HCT116 (cell line): ENCODE data around the gene WBP1L. TPM values are rescaled to one million over a fixed set of nuclear protein-coding genes. Genes with fewer than 3 reads are reported as not detected.

ENCODE experiments used
- ATAC-seq: fragments of 200-7000 bp; cut with Tn5 transposase; 2 replicates; pipeline ENCODE4 v1.9.1; 2020; ENCODE audit warnings: mild to moderate bottlenecking, moderate library complexity
- BruUV-seq: library from RNA; stranded (reverse); fragments of 400-500 nt; replicated peaks from 2 replicates; lab custom pipeline; 2021; lab: Mats Ljungman, UMichigan
- CTCF ChIA-PET: fragments of 300-600 bp; sonication (Branson Sonifier 250); formaldehyde crosslinking; loops from one replicate; lab custom pipeline; 2021; ENCODE audit warnings: antibody characterized with exemption; lab: Charles Lee
- POLR2A ChIA-PET: fragments of 300-600, 350-600 bp; sonication (Branson Sonifier 250); formaldehyde crosslinking; loops from one replicate; lab custom pipeline; 2021; ENCODE audit warnings: antibody characterized with exemption; lab: Charles Lee
- RAD21 ChIA-PET, 2 experiments: fragments of 300-600 bp; sonication (Branson Sonifier 250); formaldehyde crosslinking; loops; one replicate each; lab custom pipeline; 2023; ENCODE audit warnings: low total read pairs in 2 of 2; ENCODE audit not compliant: uncharacterized antibody in 2 of 2, unreplicated experiment in 2 of 2, low non-redundant PET in 1 of 2; lab: Charles Lee
- DNase-seq: peaks from one replicate; pipeline ENCODE4 v3.0.0-alpha.2; 2010; ENCODE audit warnings: low read depth, low spot score
- H2AFZ ChIP-seq: fragments of 200-600 bp; shearing (Covaris generic), sonication (generic); 2 replicates; pipeline ENCODE4 v1.6.1; 2017; ENCODE audit warnings: low read depth, mixed run types, mixed read lengths, antibody characterized with exemption, low read length; ENCODE audit not compliant: poor library complexity, severe bottlenecking
- H3K27ac ChIP-seq: 2 replicates; pipeline ENCODE4 v1.5.1; 2012; ENCODE audit warnings: low read depth, low read length
- H3K27me3 ChIP-seq: fragments of 200-600 bp; sonication (generic); 2 replicates; pipeline ENCODE4 v1.6.1; 2016; ENCODE audit warnings: mixed run types, low read length, mixed read lengths; ENCODE audit not compliant: insufficient read depth
- H3K36me3 ChIP-seq, 2 experiments: fragments of 200-500 bp in 1 of 2; fragments of 200-600 bp in 1 of 2; sonication (Bioruptor generic) in 1 of 2; sonication (generic) in 1 of 2; 2 replicates each; pipeline versions ENCODE4 v1.5.1 to v1.6.1; 2014 to 2016; ENCODE audit warnings: low read length in 2 of 2, inconsistent platforms in 1 of 2, mixed read lengths in 1 of 2, mixed run types in 1 of 2; ENCODE audit not compliant: insufficient read depth in 2 of 2, control insufficient read depth in 1 of 2
- H3K4me1 ChIP-seq, 2 experiments: fragments of 200-600 bp in 1 of 2; sonication (generic) in 1 of 2; 2 replicates each; pipeline versions ENCODE4 v1.5.1 to v1.6.1; 2012 to 2017; ENCODE audit warnings: low read length in 2 of 2, inconsistent platforms in 1 of 2, mild to moderate bottlenecking in 1 of 2, mixed read lengths in 1 of 2, mixed run types in 1 of 2, moderate library complexity in 1 of 2; ENCODE audit not compliant: insufficient read depth in 2 of 2, control insufficient read depth in 1 of 2
- H3K4me2 ChIP-seq: fragments of 200-600 bp; sonication (generic); 2 replicates; pipeline ENCODE4 v1.6.1; 2017; ENCODE audit warnings: mixed run types, low read length, mixed read lengths
- H3K4me3 ChIP-seq, 2 experiments: fragments of 200-600 bp in 1 of 2; sonication (generic) in 1 of 2; replicated peaks in 1 of 2; 2 replicates each; pipeline ENCODE4 v1.5.1; 2011 to 2016; ENCODE audit warnings: low read length in 2 of 2, control low read depth in 1 of 2, low read depth in 1 of 2, mild to moderate bottlenecking in 1 of 2, mixed read lengths in 1 of 2, mixed run types in 1 of 2
- H3K79me2 ChIP-seq: fragments of 200-600 bp; sonication (generic); 2 replicates; pipeline ENCODE4 v1.6.1; 2017; ENCODE audit warnings: mild to moderate bottlenecking, mixed run types, low read length, moderate library complexity, mixed read lengths; ENCODE audit not compliant: insufficient read depth
- H3K9ac ChIP-seq: fragments of 200-600 bp; sonication (generic); 2 replicates; pipeline ENCODE4 v1.6.1; 2016; ENCODE audit warnings: low read length, mixed read lengths
- H3K9me2 ChIP-seq: fragments of 200-600 bp; sonication (generic), shearing (Covaris generic); 2 replicates; pipeline ENCODE4 v1.6.1; 2017; ENCODE audit warnings: mixed run types, mild to moderate bottlenecking, moderate library complexity; ENCODE audit not compliant: insufficient read depth
- H3K9me3 ChIP-seq, 2 experiments: fragments of 200-500 bp in 1 of 2; fragments of 200-600 bp in 1 of 2; sonication (Bioruptor generic) in 1 of 2; sonication (generic) in 1 of 2; 2 replicates each; pipeline ENCODE4 v1.6.1; 2014 to 2017; ENCODE audit warnings: low read length in 2 of 2, mixed read lengths in 2 of 2, inconsistent platforms in 1 of 2, low read depth in 1 of 2, mild to moderate bottlenecking in 1 of 2, mixed run types in 1 of 2, moderate library complexity in 1 of 2; ENCODE audit not compliant: control insufficient read depth in 1 of 2, insufficient read depth in 1 of 2
- H4K20me1 ChIP-seq: fragments of 200-600 bp; sonication (generic), shearing (Covaris generic); 2 replicates; pipeline ENCODE4 v1.6.1; 2017; ENCODE audit warnings: mixed run types, mild to moderate bottlenecking, moderate library complexity; ENCODE audit not compliant: insufficient read depth
- ATF3 ChIP-seq: IDR thresholded peaks from 2 replicates; pipeline ENCODE4 v1.6.1; 2012
- CBX3 ChIP-seq: IDR thresholded peaks from 2 replicates; pipeline ENCODE4 v1.6.1; 2012; ENCODE audit warnings: low read depth
- CEBPB ChIP-seq: IDR thresholded peaks from 2 replicates; pipeline ENCODE4 v1.6.1; 2012; ENCODE audit warnings: low read depth
- CTCF ChIP-seq, 3 experiments: fragments of 200-600 bp in 1 of 3; sonication (generic) in 1 of 3; IDR thresholded peaks in 2 of 3; conservative IDR thresholded peaks in 1 of 3; 2 replicates each; pipeline ENCODE4 v1.5.1; 2012 to 2017; ENCODE audit warnings: low read depth in 2 of 3, low read length in 2 of 3, antibody characterized with exemption in 1 of 3, borderline replicate concordance in 1 of 3, control low read depth in 1 of 3, mild to moderate bottlenecking in 1 of 3, mixed read lengths in 1 of 3, mixed run types in 1 of 3, moderate library complexity in 1 of 3; ENCODE audit not compliant: insufficient read depth in 1 of 3
- EGR1 ChIP-seq: IDR thresholded peaks from 2 replicates; pipeline ENCODE4 v1.6.1; 2012; ENCODE audit warnings: low read depth
- EZH2 ChIP-seq: fragments of 200-600 bp; sonication (generic); IDR thresholded peaks from 2 replicates; pipeline ENCODE4 v1.6.1; 2017; ENCODE audit warnings: antibody characterized with exemption, mixed run types
- EZH2phosphoT487 ChIP-seq: fragments of 200-600 bp; IDR thresholded peaks from 2 replicates; pipeline ENCODE4 v1.6.1; 2018; ENCODE audit warnings: antibody characterized with exemption, borderline replicate concordance
- POLR2A ChIP-seq: IDR thresholded peaks from 2 replicates; pipeline ENCODE4 v1.7.0; 2011; ENCODE audit warnings: borderline replicate concordance; ENCODE audit not compliant: insufficient read depth, insufficient read length; ENCODE audit errors: extremely low read depth
- POLR2AphosphoS5 ChIP-seq: IDR thresholded peaks from 2 replicates; pipeline ENCODE4 v1.6.1; 2011; ENCODE audit warnings: mild to moderate bottlenecking, low read depth, low read length, moderate library complexity
- REST ChIP-seq: IDR thresholded peaks from 2 replicates; pipeline ENCODE4 v1.6.1; 2012; ENCODE audit warnings: low read depth
- SIN3A ChIP-seq: IDR thresholded peaks from 2 replicates; pipeline ENCODE4 v1.6.1; 2012; ENCODE audit warnings: low read depth
- SP1 ChIP-seq: IDR thresholded peaks from 2 replicates; pipeline ENCODE4 v1.6.1; 2012; ENCODE audit warnings: low read depth
- SRF ChIP-seq: IDR thresholded peaks from 2 replicates; pipeline ENCODE4 v1.6.1; 2012; ENCODE audit warnings: low read depth
- TCF7L2 ChIP-seq: IDR thresholded peaks from 2 replicates; pipeline ENCODE4 v1.7.0; 2011; ENCODE audit warnings: borderline replicate concordance, inconsistent platforms; ENCODE audit not compliant: insufficient read depth, insufficient read length; ENCODE audit errors: extremely low read depth
- YY1 ChIP-seq: IDR thresholded peaks from 2 replicates; pipeline ENCODE4 v1.6.1; 2011; ENCODE audit warnings: low read length, low read depth, moderate library complexity, mild to moderate bottlenecking; ENCODE audit not compliant: insufficient replicate concordance; ENCODE audit errors: extremely low read depth
- ZFX ChIP-seq: fragments of 450-650 bp; IDR thresholded peaks from 2 replicates; pipeline ENCODE4 v1.6.1; 2017
- ZNF274 ChIP-seq: fragments of 200-500 bp; sonication (Bioruptor generic); IDR thresholded peaks from 2 replicates; pipeline ENCODE4 v1.6.1; 2014; ENCODE audit warnings: mild to moderate bottlenecking, low read depth, low read length, inconsistent platforms
- intact Hi-C: fragments of 100-400 bp; cut with micrococcal nuclease; formaldehyde crosslinking; loops from 2 replicates; pipeline ENCODE4 v1.10.0; 2022
- total RNA-seq: library from RNA; stranded (reverse); gene quantifications from one replicate; pipeline ENCODE4 v1.2.1, GENCODE V29; 2021; ENCODE audit not compliant: unreplicated experiment

Gene WBP1L
- total RNA-seq, 1 experiment from 2014 or later = 25.2 TPM

GRCh38 chr10:102773986-102774385 lies 30.2 kb downstream of the WBP1L start:
- Histone ChIP-seq H3K9ac (no peak overlapping the region), H3K79me2 (no peaks in the 10 kb centered on the region), H3K36me3 (no peaks in the 10 kb centered on the region), H3K9me3 (no peaks in the 10 kb centered on the region), H3K9me2 (no peaks in the 10 kb centered on the region), H2AFZ (no peak overlapping the region), H3K4me2 (no peak overlapping the region), H3K4me3 (no peak overlapping the region), H3K27ac (no peak overlapping the region), H4K20me1 (no peaks in the 10 kb centered on the region), H3K27me3 (no peaks in the 10 kb centered on the region), H3K4me1 (no peaks in the 10 kb centered on the region)
- ChIA-PET POLR2A (no interaction called here), RAD21 (no interaction called here), CTCF (no interaction called here)
- BruUV-seq = no TSS peak
- intact Hi-C loops = no loop called here
- ATAC-seq (no peak), DNase-seq (no peak)
- TF ChIP-seq CBX3 = no peak
- TF ChIP-seq REST = no peak
- no peak for TF ChIP-seq SIN3A
- TF ChIP-seq POLR2A = no peak
- TF ChIP-seq SP1 = no peak
- TF ChIP-seq SRF = no peak
- no peak for TF ChIP-seq CTCF (IDR thresholded peaks at IDR 0.05 in 2 of 3, conservative IDR thresholded peaks at IDR 0.05 in 1 of 3; ENCODE audit: borderline replicate concordance in 1 of 3, insufficient read depth in 1 of 3, low read depth in 2 of 3, low read length in 2 of 3)
- no peak for TF ChIP-seq ZFX
- TF ChIP-seq ATF3 = no peak
- no peak for TF ChIP-seq ZNF274
- no peak for TF ChIP-seq POLR2AphosphoS5
- no peak for TF ChIP-seq EGR1
- no peak for TF ChIP-seq CEBPB
- TF ChIP-seq EZH2phosphoT487 = no peak
- TF ChIP-seq TCF7L2 = no peak
- no peak for TF ChIP-seq YY1
- no peak for TF ChIP-seq EZH2
